Upper lobe of left lung (tissue), 4 donors: Measurements from ENCODE around the gene HYAL4.

Source experiments
- CTCF ChIP-seq, 6 experiments: fragments of 450-650 bp in 4 of 6; fragments of 200-600 bp in 2 of 6; sonication (generic) in 2 of 6; IDR thresholded peaks; one replicate each; pipeline ENCODE4 v1.5.1; 2016 to 2019; ENCODE audit warnings: antibody characterized with exemption in 6 of 6
- EP300 ChIP-seq, 4 donors: sonication (generic); formaldehyde crosslinking; IDR thresholded peaks; one replicate each; pipeline ENCODE4 v1.5.1; 2017; ENCODE audit warnings: antibody characterized with exemption in 4 of 4, control low read depth in 2 of 4
- POLR2A ChIP-seq, 4 donors: fragments of 450-650 bp; IDR thresholded peaks; one replicate each; pipeline ENCODE4 v1.5.1; 2016 to 2017; ENCODE audit warnings: antibody characterized with exemption in 4 of 4, mild to moderate bottlenecking in 2 of 4
- POLR2AphosphoS5 ChIP-seq, 2 donors: sonication (generic); formaldehyde crosslinking; IDR thresholded peaks; one replicate each; pipeline ENCODE4 v1.5.1; 2017; ENCODE audit warnings: antibody characterized with exemption in 2 of 2

DNA sequence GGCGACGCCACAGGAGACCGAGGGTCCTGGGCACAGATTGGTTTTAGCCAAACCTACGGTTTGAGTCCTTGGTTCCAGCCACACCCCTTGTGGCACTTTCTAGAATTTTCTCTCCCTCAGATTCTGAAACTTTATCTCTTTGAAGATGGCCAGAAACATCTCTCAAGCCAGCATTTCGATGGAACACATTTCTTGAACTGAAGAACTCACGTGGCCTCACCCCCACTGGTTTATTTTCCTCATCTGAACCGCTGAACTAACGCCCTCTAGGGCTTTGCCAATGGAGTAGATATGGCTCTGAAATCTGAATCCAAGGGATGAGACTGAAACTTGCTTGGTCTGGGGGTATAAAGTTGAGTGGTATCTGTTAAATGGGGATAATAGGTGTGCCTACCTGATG lies 73.3 kb downstream of the HYAL4 start:
- TF ChIP-seq CTCF (IDR thresholded peaks at IDR 0.05) (no peak), POLR2AphosphoS5 (IDR thresholded peaks at IDR 0.05) (no peak), POLR2A (IDR thresholded peaks at IDR 0.05) (no peak), EP300 (IDR thresholded peaks at IDR 0.05) (no peak)
